HG03565 (cell line): ENCODE results near the gene TC2N.
"Not testable (repeated sequence)": the region's sequence is repeated elsewhere in the genome, so short reads cannot be mapped to it uniquely, and the experiment has no call there.

Experiments
- ATAC-seq: cut with Tn5 transposase; IDR thresholded peaks from one replicate; pipeline ENCODE4 v1.9.1; 2021; ENCODE audit warnings: mild to moderate bottlenecking, moderate library complexity; ENCODE audit not compliant: unreplicated experiment

TC2N gene

DNA sequence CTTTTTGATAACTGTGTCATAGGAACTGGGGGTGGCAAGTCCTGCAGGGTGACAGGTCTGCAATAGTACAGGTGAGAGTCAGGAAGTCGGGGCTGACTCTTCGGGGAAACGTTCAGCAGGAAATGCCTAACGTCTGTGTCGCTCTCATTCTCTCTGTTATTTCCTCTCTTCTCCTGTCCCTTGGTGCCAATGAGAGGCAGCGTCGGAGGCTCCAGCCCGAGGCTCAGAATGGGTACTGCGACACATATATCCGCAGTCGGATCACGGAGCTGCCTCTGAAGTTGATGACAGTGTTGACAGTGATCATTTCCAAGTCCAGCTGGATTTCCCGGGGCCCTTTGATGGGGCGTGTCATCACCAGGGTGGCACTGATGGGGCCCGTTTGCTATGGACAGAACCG, 2.7 kb upstream of the TC2N start:
- no peak for ATAC-seq

- no peak for ATAC-seq
These were observed 2.2 kb upstream of the TC2N start for GRCh38 chr14:91869556-91869955.

GRCh38 chr14:91866511-91867295, 633 bp downstream of the TC2N start:
- ATAC-seq = no peak

DNA sequence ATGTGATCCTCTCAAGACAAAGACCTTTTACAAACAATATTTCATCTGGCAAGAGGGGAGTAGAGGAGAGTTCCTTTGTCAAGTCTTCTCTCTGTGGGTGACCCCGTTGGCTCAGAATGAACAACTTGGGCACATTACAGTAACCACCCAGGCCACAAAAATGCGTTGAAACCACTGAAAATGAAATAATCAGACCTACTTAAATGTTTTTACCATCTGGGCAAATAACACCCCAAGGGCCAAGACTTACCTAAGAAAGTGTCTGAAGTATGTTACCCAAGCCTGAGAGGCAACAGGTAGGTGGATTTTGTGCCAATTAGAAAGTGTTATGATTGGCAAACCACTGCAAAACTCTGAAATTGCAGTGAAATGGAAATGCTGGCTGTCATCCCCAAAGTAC, 1.3 kb downstream of the TC2N start:
- ATAC-seq = no peak

DNA sequence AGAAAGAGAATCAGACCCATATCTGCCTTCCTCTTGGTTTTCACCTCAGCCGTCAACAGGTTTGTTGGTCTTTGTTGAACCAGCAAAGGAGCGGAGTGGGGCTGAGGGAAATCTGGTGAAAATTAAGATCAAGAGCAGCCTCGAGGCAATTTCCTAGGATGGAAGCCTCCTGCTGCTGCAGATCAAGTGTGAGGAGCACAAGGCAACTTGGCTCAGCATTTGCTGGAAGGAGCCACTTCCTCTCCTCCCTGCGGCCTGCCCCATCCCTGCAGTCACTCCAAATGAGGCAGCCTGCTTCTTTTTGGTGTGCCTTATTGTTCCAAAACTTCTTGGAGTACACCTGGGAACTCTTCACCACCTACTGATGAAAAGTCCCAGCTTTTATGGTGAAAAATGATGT, 4.9 kb downstream of the TC2N start:
- no peak for ATAC-seq

DNA sequence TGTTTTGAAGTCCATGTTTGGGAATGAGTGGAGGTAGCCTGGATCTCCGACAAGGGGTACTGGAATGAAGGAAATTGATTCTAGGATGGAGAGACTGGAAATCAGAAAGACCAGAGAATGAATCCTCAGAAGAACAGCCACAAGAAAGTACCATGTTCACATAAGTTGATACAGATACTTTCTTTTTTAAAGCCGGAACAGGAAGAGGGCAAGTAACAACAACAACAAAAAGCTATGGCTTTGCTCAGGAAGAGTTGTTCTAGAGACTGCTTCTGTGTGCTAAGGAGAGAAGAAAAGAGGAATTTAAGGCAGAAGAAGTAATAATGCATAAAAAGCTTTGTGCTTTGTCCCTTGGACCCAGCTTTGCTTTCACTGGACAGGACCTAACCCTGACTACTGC, 6.2 kb downstream of the TC2N start:
- ATAC-seq = no peak

DNA sequence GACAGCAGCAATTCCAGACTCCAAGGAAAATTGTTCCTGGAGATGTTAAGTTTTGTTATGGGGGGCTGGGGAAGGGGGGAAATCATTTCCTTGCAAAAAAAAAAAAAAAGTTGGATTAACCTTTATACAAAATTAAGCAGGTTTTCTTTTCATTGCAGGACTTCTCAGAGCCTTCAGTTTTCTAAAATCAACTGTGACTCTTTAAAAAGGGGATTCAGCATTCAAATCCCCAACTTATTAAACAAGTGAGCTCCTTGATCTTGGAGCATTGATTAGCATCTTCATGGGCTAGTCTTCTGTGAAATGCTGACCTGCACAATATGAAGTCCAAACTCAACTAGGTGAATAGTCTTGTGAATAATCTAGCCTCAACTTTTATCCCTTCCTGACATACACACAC, 7.1 kb downstream of the TC2N start:
- no peak for ATAC-seq

GRCh38 chr14:91858536-91859275, 8.6 kb downstream of the TC2N start:
- ATAC-seq = no peak

DNA sequence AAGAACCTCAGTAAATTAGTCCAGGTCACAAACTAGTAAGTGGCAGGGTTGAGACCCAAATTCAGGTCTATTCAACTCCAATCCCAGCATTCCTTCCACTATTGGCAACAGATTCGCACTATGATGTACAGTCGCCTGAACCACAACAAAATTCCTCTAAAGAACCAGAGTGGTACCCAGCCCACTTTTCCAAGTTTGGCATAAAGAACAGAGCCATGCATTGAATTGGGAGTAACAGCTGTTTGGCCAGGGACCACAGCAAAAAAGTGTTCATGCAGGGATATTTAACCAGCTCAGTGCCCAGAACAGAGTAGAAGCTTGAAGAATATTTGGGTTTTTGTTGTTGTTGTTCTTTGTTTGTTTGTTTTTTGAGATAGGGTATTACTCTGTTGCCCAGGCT, 9.7 kb downstream of the TC2N start:
- ATAC-seq = no peak

GRCh38 chr14:91854327-91854934, 12.9 kb downstream of the TC2N start:
- ATAC-seq = no peak

DNA sequence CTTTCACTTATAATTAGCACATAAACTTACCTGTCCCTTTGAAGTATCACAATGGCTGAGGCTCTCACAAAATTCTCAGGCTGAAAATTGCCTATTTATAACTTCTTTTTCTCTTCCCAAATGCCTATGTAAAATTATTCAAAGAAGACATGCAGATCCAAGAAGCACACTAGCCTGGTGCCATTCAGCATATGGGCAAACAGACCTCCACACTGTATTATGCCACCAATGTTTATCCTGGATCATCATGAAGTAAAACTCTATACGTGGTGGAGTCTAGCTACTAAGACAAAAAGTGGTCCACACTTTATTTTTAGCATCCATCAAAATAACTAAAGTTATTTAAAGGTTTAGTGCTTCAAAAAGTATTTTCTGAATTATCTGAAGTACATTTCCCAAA, 15.8 kb downstream of the TC2N start:
- ATAC-seq = no peak

- no peak for ATAC-seq
These were observed 18.8 kb downstream of the TC2N start for GRCh38 chr14:91848504-91849001.

GRCh38 chr14:91847693-91848092, 19.6 kb downstream of the TC2N start:
- no peak for ATAC-seq

GRCh38 chr14:91845652-91846051, 21.7 kb downstream of the TC2N start:
- ATAC-seq = no peak

- not testable (repeated sequence) for ATAC-seq
These were observed 22.3 kb downstream of the TC2N start for GRCh38 chr14:91845056-91845455.

DNA sequence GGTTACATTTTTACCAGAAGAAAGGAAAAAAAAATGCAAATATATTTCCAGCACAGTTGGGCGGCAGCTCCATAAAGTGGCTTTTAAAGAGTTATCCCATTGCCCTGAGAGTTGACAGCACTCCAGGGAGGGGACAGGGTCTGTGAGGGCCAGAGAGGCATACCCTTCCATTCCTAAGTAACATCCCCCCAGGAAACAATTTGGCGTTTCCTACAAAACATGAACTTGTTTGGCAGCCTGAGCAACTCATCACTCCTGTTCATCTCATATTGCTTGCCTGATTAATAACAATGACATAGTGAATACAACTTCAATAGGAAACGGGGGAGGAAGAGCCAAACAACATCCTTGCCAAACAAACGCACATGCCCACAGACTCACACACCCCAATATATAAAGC, 23.3 kb downstream of the TC2N start:
- no peak for ATAC-seq

GRCh38 chr14:91843437-91843836, 23.9 kb downstream of the TC2N start:
- ATAC-seq = no peak

DNA sequence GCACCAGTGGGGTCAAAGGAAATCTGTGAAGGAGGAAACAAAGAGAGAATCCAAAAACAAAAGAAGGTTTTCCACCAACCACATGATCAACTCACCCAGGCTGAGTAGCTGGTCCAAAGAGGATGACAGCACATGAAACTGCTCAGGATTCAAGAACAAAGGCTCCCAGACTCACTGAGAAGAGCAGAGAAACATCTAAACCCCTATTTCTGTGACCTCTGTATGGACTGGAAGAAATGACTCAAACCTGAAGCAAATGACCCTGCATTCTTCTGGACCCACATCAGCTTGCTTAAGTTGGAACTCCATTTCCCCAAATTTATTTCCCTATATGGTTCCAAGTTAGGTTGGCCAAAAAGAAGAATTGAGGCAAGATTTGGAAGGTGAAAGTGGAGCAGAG, 26.3 kb downstream of the TC2N start:
- ATAC-seq = no peak

GRCh38 chr14:91839749-91840148, 27.6 kb downstream of the TC2N start:
- no peak for ATAC-seq

DNA sequence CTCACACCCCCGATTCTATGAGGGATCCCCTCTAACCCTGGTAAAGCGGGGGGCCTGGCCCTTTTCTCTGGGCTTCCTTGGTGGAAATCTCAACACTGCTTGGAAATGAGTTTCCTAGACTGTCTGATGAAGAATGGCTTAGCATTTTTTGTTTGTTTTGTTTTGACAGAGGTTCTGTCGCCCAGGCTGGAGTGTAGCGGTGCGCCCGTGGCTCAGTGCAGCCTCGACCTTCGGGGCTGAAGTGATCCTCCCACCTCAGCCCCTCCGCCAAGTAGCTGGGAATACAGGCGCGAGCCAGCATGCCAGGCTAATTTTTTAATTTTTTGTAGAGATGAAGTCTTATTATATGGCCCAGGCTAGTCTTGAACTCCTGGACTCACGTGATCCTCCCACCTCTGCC, 30.3 kb downstream of the TC2N start:
- ATAC-seq = no peak

GRCh38 chr14:91835920-91836843, 31.2 kb downstream of the TC2N start:
- ATAC-seq = no peak
